Fibroblast of skin of abdomen (primary cell): ENCODE data around the gene GRIK2.

Experiments used
- DNase-seq: peaks from one replicate; pipeline ENCODE4 v3.0.0-alpha.2; 2013

Gene GRIK2

GRCh38 chr6:101803136-101803535 lies 409.6 kb downstream of the GRIK2 start:
- peak; percentile 16 for DNase-seq

GRCh38 chr6:101806241-101806640 lies 412.7 kb downstream of the GRIK2 start:
- DNase-seq: peak; percentile 93

GRCh38 chr6:101811108-101811507 lies 417.6 kb downstream of the GRIK2 start:
- no peak for DNase-seq

GRCh38 chr6:101816716-101817115 lies 423.2 kb downstream of the GRIK2 start:
- no peak for DNase-seq

- no peak for DNase-seq
Observed at GRCh38 chr6:101818051-101818450, 424.5 kb downstream of the GRIK2 start.

GRCh38 chr6:101824551-101825345 lies 431.2 kb downstream of the GRIK2 start:
- DNase-seq: no peak

- peak; percentile 44 for DNase-seq
Observed at GRCh38 chr6:101826269-101826668, 432.8 kb downstream of the GRIK2 start.

GRCh38 chr6:101826678-101827077 lies 433.2 kb downstream of the GRIK2 start:
- DNase-seq: peak; percentile 36

GRCh38 chr6:101830501-101831031 lies 437.1 kb downstream of the GRIK2 start:
- DNase-seq: peak; percentile 89

- DNase-seq: no peak
Observed at GRCh38 chr6:101832371-101832770, 438.9 kb downstream of the GRIK2 start.

- DNase-seq: no peak
Observed at GRCh38 chr6:101840100-101840499, 446.6 kb downstream of the GRIK2 start.

GRCh38 chr6:101845172-101845571 lies 451.7 kb downstream of the GRIK2 start:
- no peak for DNase-seq

- DNase-seq: no peak
Observed at GRCh38 chr6:101845621-101846020, 452.1 kb downstream of the GRIK2 start.

- no peak for DNase-seq
Observed at GRCh38 chr6:101847690-101848089, 454.2 kb downstream of the GRIK2 start.

- no peak for DNase-seq
Observed at GRCh38 chr6:101851911-101852310, 458.4 kb downstream of the GRIK2 start.

GRCh38 chr6:101853231-101854085 lies 459.9 kb downstream of the GRIK2 start:
- DNase-seq: no peak

GRCh38 chr6:101876431-101876830 lies 482.9 kb downstream of the GRIK2 start:
- no peak for DNase-seq

- DNase-seq: no peak
Observed at GRCh38 chr6:101878554-101879276, 485.2 kb downstream of the GRIK2 start.

- DNase-seq: no peak
Observed at GRCh38 chr6:101879782-101880181, 486.3 kb downstream of the GRIK2 start.

- peak; percentile 23 for DNase-seq
Observed at GRCh38 chr6:101883505-101883904, 490.0 kb downstream of the GRIK2 start.

GRCh38 chr6:101887532-101887931 lies 494.0 kb downstream of the GRIK2 start:
- DNase-seq: no peak

GRCh38 chr6:101907356-101908217 lies 514.1 kb downstream of the GRIK2 start:
- DNase-seq: no peak
